Activated naive CD8-positive, alpha-beta T cell treated with anti-CD3 and anti-CD28 coated beads, Interleukin-2, amount 10 ng/mL, durations not matched to agents 7 days and 5 days (primary cell): ENCODE data around the gene PNCK. TPM values are rescaled to one million over a fixed set of nuclear protein-coding genes. Genes with fewer than 3 reads are reported as not detected.
A peak's percentile ranks its signal among the peaks of the same experiment; 100 is the strongest.
"Not testable (repeated sequence)": the region's sequence is repeated elsewhere in the genome, so short reads cannot be mapped to it uniquely, and the experiment has no call there.

Source experiments
- ATAC-seq: fragments of 150-1000 bp; cut with Tn5 transposase; one replicate; pipeline ENCODE4 v1.10.0; 2021; ENCODE audit warnings: low read depth, moderate library complexity
- POLR2A ChIA-PET: fragments of 350-600 bp; sonication (Branson Sonifier 250); formaldehyde crosslinking; loops from one replicate; lab custom pipeline; 2021; ENCODE audit warnings: antibody characterized with exemption; lab: Charles Lee
- DNase-seq: peaks from one replicate; pipeline ENCODE4 v3.0.0; 2021
- H3K27ac Mint-ChIP-seq: one replicate; pipeline ENCODE4 v1.8.0; 2022; ENCODE audit warnings: mild to moderate bottlenecking, mixed read lengths
- H3K27me3 Mint-ChIP-seq: one replicate; pipeline ENCODE4 v1.8.0; 2022; ENCODE audit warnings: mild to moderate bottlenecking, moderate library complexity, mixed read lengths
- H3K36me3 Mint-ChIP-seq: one replicate; pipeline ENCODE4 v1.8.0; 2021; ENCODE audit warnings: mild to moderate bottlenecking, mixed read lengths
- H3K4me1 Mint-ChIP-seq: one replicate; pipeline ENCODE4 v1.8.0; 2021; ENCODE audit warnings: mixed read lengths
- H3K4me3 Mint-ChIP-seq: one replicate; pipeline ENCODE4 v1.8.0; 2022; ENCODE audit warnings: mild to moderate bottlenecking, moderate library complexity, mixed read lengths
- H3K9me3 Mint-ChIP-seq: one replicate; pipeline ENCODE4 v1.8.0; 2021; ENCODE audit warnings: mixed read lengths
- total RNA-seq, 2 experiments: library from RNA; stranded (reverse); gene quantifications; one replicate each; pipeline ENCODE4 v1.2.3, GENCODE V29; 2021

PNCK gene
- total RNA-seq, 2 experiments from 2014 or later, result 0.79 to 1.1 TPM

DNA sequence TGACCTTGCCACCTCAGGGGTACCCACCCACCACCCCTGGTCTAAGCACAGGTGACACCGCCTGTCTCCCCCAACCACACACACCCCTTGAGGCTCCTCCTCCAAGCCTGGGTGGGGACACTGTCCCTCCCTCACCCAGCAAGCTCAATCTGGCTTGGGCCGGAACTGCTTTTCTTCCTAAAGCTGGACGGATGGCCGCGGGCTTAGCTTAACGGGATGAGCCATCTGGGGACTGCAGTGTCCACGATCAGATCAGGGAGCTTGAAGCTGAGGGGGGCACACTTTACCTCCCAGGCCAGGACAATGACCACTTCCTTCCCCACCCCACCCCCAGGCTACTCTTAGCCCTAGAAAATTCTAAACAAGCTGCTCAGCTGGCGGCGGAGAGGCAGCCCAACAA, 13.1 kb upstream of the PNCK start:
- Mint-ChIP-seq H3K4me3 (no peak overlapping the region), H3K27ac (no peak overlapping the region), H3K27me3 (peaks cover 10% of the 10 kb centered on the region), H3K9me3 (no peaks in the 10 kb centered on the region), H3K4me1 (no peaks in the 10 kb centered on the region), H3K36me3 (no peaks in the 10 kb centered on the region)
- DNase-seq (no peak), ATAC-seq (no peak)
- POLR2A ChIA-PET, result no interaction called here

DNA sequence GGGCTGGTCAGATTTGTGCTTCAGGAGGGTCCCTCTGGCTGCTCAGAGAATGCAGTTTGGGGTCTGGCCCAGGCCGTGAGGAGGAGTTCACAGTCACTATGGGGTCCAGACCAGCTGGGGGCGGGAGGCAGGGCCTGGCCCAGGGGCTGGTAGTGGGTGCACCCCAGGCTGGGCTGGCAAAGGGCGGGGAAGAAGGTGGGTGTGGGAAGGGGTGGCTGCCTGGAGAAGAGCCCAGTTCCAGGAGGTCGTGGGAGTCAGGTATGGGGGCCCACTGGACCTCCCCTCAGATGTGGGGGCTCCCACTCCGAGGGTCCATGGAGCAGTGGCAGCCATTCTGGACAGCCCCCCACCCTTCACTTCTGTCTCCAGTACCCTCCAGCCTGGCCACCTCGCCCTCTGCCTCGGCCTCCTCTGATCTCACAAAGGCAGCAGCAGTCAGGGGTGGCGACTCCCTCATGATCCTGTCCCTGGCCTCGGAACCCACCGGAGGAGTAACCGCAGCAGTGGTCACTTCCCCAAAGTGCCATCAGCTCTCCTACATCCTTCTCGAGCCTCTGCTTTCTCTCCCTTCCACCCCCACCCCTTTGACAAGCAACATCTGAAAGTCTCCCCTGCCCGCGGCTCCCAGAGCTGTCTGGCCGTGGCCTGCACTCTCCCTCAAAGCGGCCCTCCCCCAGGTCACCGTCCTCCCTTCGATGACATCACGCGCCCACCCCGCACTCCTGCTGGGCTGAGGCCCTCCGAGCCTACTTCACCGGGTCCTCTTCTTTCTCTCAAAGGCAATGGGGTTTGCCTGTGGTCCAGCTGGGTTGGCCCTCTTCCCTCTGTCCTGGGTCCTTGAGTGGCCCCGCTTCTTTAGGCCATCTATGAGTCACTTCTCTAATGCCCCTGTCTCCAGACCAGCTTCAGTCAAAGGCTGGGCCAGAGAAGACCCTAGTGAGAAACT, 12.4 kb upstream of the PNCK start:
- DNase-seq, result no peak
- peaks cover 10% of the 10 kb centered on the region for H3K27me3 Mint-ChIP-seq
- H3K27ac Mint-ChIP-seq, result no peak overlapping the region
- no peak for ATAC-seq
- no peaks in the 10 kb centered on the region for H3K36me3 Mint-ChIP-seq
- H3K9me3 Mint-ChIP-seq, result no peaks in the 10 kb centered on the region
- POLR2A ChIA-PET, result no interaction called here
- H3K4me1 Mint-ChIP-seq, result no peaks in the 10 kb centered on the region
- no peak overlapping the region for H3K4me3 Mint-ChIP-seq

GRCh38 chrX:153685156-153685536, 11.5 kb upstream of the PNCK start:
- H3K4me1 Mint-ChIP-seq, result no peaks in the 10 kb centered on the region
- H3K27me3 Mint-ChIP-seq, result peaks cover 12% of the 10 kb centered on the region
- ATAC-seq (no peak), DNase-seq (no peak)
- POLR2A ChIA-PET, result no interaction called here
- H3K27ac Mint-ChIP-seq, result no peak overlapping the region
- H3K9me3 Mint-ChIP-seq, result no peaks in the 10 kb centered on the region
- H3K4me3 Mint-ChIP-seq, result no peak overlapping the region
- no peaks in the 10 kb centered on the region for H3K36me3 Mint-ChIP-seq

DNA sequence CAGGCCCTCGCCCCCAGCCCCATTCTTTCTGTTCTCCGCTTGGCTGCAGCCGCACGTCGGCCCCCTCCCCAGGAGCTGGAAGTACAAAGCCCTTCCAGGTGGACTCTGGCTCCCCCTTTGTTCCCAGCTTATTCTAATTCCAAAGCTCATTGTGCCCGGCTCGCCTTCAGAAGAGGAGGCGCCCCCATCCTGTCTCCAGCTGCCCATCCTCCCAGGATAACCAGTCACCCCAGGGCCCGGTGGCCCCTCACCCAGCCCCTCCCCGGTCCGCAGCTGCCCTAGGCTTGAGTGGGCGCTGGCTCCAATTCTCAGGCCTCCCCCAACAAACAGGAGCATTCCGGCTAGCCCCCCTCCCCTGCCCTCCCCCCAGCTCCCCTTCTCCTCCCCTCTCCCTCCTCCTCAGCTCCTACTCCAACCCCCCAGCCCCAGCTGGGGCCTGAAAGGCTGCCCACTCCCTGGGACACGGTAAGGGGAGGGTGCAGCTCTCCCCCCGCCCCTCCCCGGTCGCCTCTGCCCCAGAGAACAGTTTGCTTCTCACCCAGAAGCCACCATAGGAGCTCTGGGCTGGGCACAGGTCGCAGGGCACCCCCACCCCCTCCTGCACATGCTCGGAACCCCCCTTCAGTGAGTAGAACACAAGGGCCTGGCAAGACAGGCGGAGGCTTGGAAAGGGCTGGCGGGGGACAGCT, 11.0 kb upstream of the PNCK start:
- POLR2A ChIA-PET, result no interaction called here
- Mint-ChIP-seq H3K4me1 (no peaks in the 10 kb centered on the region), H3K4me3 (no peak overlapping the region), H3K36me3 (no peaks in the 10 kb centered on the region), H3K27me3 (peaks cover 14% of the 10 kb centered on the region), H3K9me3 (no peaks in the 10 kb centered on the region), H3K27ac (no peak overlapping the region)
- DNase-seq (peak; percentile 10), ATAC-seq (no peak)

GRCh38 chrX:153683486-153683885, 9.9 kb upstream of the PNCK start:
- peaks cover 14% of the 10 kb centered on the region for H3K27me3 Mint-ChIP-seq
- ATAC-seq, H3K36me3 Mint-ChIP-seq, H3K9me3 Mint-ChIP-seq, H3K4me1 Mint-ChIP-seq, POLR2A ChIA-PET, DNase-seq, H3K27ac Mint-ChIP-seq, H3K4me3 Mint-ChIP-seq: not testable (repeated sequence)

GRCh38 chrX:153681175-153681574, 7.6 kb upstream of the PNCK start:
- Mint-ChIP-seq H3K4me1 (no peaks in the 10 kb centered on the region), H3K9me3 (no peaks in the 10 kb centered on the region), H3K4me3 (no peak overlapping the region), H3K36me3 (no peaks in the 10 kb centered on the region), H3K27ac (no peak overlapping the region), H3K27me3 (peaks cover 10% of the 10 kb centered on the region)
- DNase-seq (peak; percentile 6), ATAC-seq (no peak)
- POLR2A ChIA-PET, result no interaction called here

GRCh38 chrX:153674219-153674851, 722 bp upstream of the PNCK start:
- H3K27ac Mint-ChIP-seq, result no peak overlapping the region

DNA sequence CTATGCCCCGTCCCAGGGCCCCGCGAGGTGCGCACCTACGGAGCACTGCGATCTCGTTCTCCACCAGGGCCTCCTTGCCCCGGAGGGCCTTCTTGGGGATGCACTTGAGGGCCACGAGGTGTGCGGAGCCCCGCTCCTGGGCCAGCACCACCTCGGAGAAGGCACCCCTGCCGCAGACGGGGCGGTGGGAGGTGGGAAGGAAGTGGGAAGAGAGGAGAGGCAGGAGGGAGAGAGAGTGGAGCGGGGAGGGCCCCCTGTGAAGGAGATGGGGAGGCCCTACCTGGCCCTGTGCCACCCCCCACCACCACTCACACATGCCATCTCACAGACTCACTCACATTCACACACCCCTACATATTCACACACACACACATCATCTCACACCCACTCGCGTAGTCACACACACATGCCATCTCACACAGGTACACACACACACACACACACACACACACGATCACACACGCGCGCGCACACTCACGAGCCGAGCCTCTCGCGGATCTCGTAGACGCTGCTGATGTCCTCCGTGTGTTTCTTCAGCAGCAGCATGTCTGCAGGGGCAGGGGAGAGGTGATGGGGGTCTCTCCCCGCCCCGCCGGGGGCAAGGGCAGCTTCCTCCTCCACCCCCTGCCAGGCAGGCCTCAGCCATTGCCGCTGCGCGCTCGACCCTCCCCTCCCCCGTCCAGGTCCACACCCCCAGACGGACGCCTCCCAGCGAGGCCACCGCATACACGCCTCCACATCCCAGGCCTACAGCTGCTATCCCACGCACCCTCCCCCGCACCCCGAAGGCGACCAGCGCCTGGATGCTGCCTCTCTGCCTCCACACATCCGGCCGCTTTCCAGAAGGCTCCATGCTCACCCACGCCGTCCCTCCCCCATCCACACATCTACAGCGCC, 834 bp downstream of the PNCK start:
- H3K27me3 Mint-ChIP-seq, result peaks cover 29% of the 10 kb centered on the region
- ATAC-seq (no peak), DNase-seq (peak; percentile 25)
- H3K27ac Mint-ChIP-seq, result no peak overlapping the region
- H3K4me3 Mint-ChIP-seq, result no peak overlapping the region
- H3K36me3 Mint-ChIP-seq, result no peaks in the 10 kb centered on the region
- peaks cover 3% of the 10 kb centered on the region for H3K4me1 Mint-ChIP-seq
- POLR2A ChIA-PET, result no interaction called here
- H3K9me3 Mint-ChIP-seq, result no peaks in the 10 kb centered on the region

More at GRCh38 chrX:153674219-153674851, 722 bp upstream of the PNCK start:
- Mint-ChIP-seq H3K36me3 (no peaks in the 10 kb centered on the region), H3K9me3 (no peaks in the 10 kb centered on the region), H3K4me3 (peak overlapping the region; percentile 52), H3K27me3 (peaks cover 29% of the 10 kb centered on the region), H3K4me1 (peaks cover 1% of the 10 kb centered on the region)
- no peak for DNase-seq
- no peak for ATAC-seq
- POLR2A ChIA-PET, result no interaction called here

- Mint-ChIP-seq H3K27me3 (peaks cover 29% of the 10 kb centered on the region), H3K27ac (no peak overlapping the region), H3K4me1 (peaks cover 6% of the 10 kb centered on the region), H3K36me3 (no peaks in the 10 kb centered on the region), H3K4me3 (no peak overlapping the region), H3K9me3 (no peaks in the 10 kb centered on the region)
- POLR2A ChIA-PET, result no interaction called here
- no peak for DNase-seq
- ATAC-seq, result no peak
Measured at GRCh38 chrX:153671589-153672530, 1.8 kb downstream of the PNCK start.

DNA sequence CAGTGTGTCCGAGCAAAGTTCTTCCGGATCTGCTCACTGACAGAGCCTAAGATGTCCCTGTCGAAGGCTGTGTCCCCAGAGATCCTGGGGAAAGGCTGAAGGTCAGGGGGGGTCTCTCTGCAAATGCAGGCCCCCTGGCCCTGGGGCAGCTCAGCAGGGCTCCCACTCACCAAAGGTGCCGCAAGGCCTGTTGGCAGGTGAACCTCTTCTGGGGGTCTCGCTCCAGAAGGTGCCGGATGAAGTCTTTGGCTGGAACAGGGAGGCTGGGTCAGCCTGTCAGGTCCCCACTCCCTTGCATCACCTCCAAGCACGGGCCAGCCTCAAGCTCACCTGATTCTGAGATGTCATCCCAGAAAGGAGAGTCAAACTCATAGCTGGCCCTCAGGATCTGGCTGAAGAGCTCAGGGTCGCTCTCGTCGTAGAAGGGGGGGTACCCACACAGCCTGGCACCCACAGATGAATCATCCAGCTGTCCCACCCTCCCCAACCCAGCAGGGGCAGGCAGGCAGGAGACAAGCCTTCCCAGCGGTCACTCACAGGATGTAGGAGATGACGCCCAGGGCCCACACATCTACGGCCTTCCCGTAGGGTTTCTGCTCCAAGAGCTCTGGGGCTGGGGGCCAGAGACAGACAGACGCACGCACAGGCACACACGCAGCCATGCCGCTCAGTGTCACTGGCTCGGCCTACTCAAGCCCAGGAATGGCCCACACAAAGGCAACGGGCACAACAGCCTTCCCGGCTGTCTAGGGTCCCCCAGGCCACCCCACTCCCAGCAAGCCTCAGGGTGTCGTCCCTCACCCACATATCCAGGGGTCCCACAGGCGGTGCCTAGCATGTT, 2.6 kb downstream of the PNCK start:
- DNase-seq (no peak), ATAC-seq (no peak)
- Mint-ChIP-seq H3K27ac (no peak overlapping the region), H3K4me1 (peaks cover 6% of the 10 kb centered on the region), H3K4me3 (no peak overlapping the region), H3K27me3 (peaks cover 30% of the 10 kb centered on the region), H3K36me3 (no peaks in the 10 kb centered on the region), H3K9me3 (no peaks in the 10 kb centered on the region)
- POLR2A ChIA-PET, result no interaction called here

DNA sequence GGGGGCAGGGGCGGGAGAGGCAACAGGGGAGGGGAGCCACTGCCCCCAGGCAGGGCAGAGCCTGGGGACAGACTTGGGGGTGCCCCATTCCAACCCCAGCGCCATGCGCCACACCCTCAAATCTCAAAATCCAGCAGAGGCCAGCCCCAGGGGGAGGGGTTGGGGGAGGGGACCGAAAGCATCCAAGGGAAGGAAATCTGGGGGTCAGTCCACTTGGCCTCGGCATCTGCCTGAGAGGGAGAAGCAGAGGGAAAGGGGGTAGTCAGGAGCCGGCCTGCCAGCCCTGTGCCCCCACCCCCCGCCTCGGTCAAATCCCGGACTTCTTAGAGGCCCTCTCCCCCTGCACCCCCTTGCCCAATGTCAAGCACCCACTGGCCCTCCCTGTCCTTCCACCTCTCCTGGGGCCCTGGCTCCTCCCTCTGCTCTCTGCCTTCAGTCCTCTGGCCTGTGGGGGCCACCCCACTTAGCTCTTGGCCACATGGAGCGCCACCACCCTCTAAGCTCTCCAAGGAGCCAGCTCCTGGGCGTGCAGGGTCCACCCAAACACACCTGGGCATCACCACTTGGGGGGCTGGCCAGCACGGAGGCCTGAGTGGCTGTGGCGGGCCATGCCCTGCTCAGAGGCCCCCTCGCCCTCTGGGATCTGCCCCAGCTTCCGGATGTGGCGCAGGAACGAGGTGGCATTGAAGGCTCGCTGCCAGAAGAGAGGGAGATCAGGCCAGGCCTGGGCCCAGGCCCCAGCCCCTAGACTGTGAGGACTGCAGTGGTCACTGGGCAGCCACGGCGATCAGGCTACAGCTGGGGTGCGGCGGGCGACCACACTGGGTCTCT, 3.5 kb downstream of the PNCK start:
- ATAC-seq, result no peak
- POLR2A ChIA-PET, result no interaction called here

More for the DNA sequence above, 3.5 kb downstream of the PNCK start:
- H3K4me3 Mint-ChIP-seq, result no peak overlapping the region
- H3K36me3 Mint-ChIP-seq, result no peaks in the 10 kb centered on the region
- no peaks in the 10 kb centered on the region for H3K9me3 Mint-ChIP-seq
- no peak overlapping the region for H3K27ac Mint-ChIP-seq
- H3K27me3 Mint-ChIP-seq, result peaks cover 31% of the 10 kb centered on the region
- H3K4me1 Mint-ChIP-seq, result peaks cover 6% of the 10 kb centered on the region
- no peak for DNase-seq
